AG04450 (cell line): ENCODE measurements around the gene CHRNG. TPM values are rescaled to one million over a fixed set of nuclear protein-coding genes. Genes with fewer than 3 reads are reported as not detected.
A peak's percentile ranks its signal among the peaks of the same experiment; 100 is the strongest.

Source experiments
- CTCF ChIA-PET: fragments of 300-600, 350-600 bp; formaldehyde crosslinking; extraction: SDS; loops from one replicate; lab custom pipeline; 2022; ENCODE audit warnings: antibody characterized with exemption, inconsistent platforms; lab: Charles Lee
- POLR2A ChIA-PET: fragments of 350-600 bp; formaldehyde crosslinking; extraction: SDS; loops from one replicate; lab custom pipeline; 2021; ENCODE audit warnings: antibody characterized with exemption, inconsistent platforms; lab: Yijun Ruan, JAX
- DNase-seq: peaks from one replicate; pipeline ENCODE4 v3.0.0-alpha.2; 2011; ENCODE audit warnings: low read depth, low spot score
- H3K27ac ChIP-seq: one replicate; pipeline ENCODE4 v1.5.1; 2012; ENCODE audit warnings: low read depth, low read length, control low read depth
- H3K27me3 ChIP-seq: one replicate; pipeline ENCODE4 v1.6.0; 2012; ENCODE audit warnings: low read length; ENCODE audit not compliant: control insufficient read depth, insufficient read depth
- H3K4me3 ChIP-seq: 2 replicates; pipeline ENCODE4 v1.5.1; 2011; ENCODE audit warnings: mild to moderate bottlenecking, low read depth, low read length, control low read depth
- H3K9me3 ChIP-seq: 2 replicates; pipeline ENCODE4 v1.5.1; 2012; ENCODE audit warnings: low read length; ENCODE audit not compliant: control insufficient read depth, insufficient read depth
- CTCF ChIP-seq: IDR thresholded peaks from 2 replicates; pipeline ENCODE4 v1.5.1; 2011; ENCODE audit warnings: low read depth, low read length, control low read depth, inconsistent platforms
- polyA plus RNA-seq: library from polyadenylated mRNA; depleted of rRNA; stranded (reverse); fragments of >200 nt; gene quantifications from 2 replicates; pipeline ENCODE4 v1.2.3, GENCODE V29; 2011

Gene CHRNG
- polyA plus RNA-seq, 1 experiment = not detected

- POLR2A ChIA-PET = no interaction called here
- no peak for DNase-seq
- no peak overlapping the region for H3K27ac ChIP-seq
- H3K9me3 ChIP-seq = peaks cover 8% of the 10 kb centered on the region
- H3K27me3 ChIP-seq = peaks cover 13% of the 10 kb centered on the region
- CTCF ChIA-PET = no interaction called here
- no peak overlapping the region for H3K4me3 ChIP-seq
- TF ChIP-seq CTCF = no peak
These were observed 3.5 kb upstream of the CHRNG start for GRCh38 chr2:232535761-232536530.

GRCh38 chr2:232537079-232537478 is 2.4 kb upstream of the CHRNG start:
- Histone ChIP-seq H3K27me3 (peaks cover 13% of the 10 kb centered on the region), H3K9me3 (peaks cover 8% of the 10 kb centered on the region), H3K4me3 (no peak overlapping the region), H3K27ac (no peak overlapping the region)
- peak; percentile 24 for TF ChIP-seq CTCF
- DNase-seq = no peak
- POLR2A ChIA-PET = no interaction called here
- CTCF ChIA-PET = interaction anchor here (1.6 kb wide), 1 partner anchor 15 kb away, joined by 3 read pairs; no protein-coding TSS in a partner anchor

- ChIA-PET CTCF (interaction anchor here (0.6 to 1.6 kb wide), 2 partner anchors 15 to 380 kb away, joined by 3 read pairs; no protein-coding TSS in a partner anchor), POLR2A (interaction anchor here (0.6 kb wide), 1 partner anchor 363 kb away, joined by 3 read pairs; no protein-coding TSS in a partner anchor)
- Histone ChIP-seq H3K27me3 (peaks cover 13% of the 10 kb centered on the region), H3K4me3 (no peak overlapping the region), H3K9me3 (peaks cover 8% of the 10 kb centered on the region), H3K27ac (no peak overlapping the region)
- no peak for TF ChIP-seq CTCF
- no peak for DNase-seq
These were observed 2.0 kb upstream of the CHRNG start for GRCh38 chr2:232537499-232537898.

DNA sequence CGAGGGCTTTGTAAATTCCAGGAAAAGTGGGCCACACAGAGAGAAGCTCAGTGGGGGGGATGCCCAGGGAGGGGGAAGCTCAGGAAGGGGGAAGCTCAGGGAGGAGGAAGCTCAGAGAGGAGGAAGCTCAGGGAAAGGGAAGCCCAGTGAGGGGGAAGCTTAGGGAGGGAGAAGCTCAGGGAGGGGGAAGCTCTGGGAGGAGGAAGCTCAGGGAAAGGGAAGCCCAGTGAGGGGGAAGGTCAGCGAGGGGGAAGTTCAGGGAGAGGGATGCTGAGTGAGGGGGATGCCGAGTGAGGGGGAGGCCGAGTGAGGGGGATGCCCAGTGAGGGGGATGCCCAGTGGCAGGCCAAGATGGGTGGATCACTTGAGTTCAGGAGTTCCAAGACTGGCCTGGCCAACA is 821 bp upstream of the CHRNG start:
- Histone ChIP-seq H3K27ac (no peak overlapping the region), H3K9me3 (peaks cover 8% of the 10 kb centered on the region), H3K4me3 (no peak overlapping the region), H3K27me3 (peaks cover 13% of the 10 kb centered on the region)
- ChIA-PET CTCF (interaction anchor here (1.3 kb wide), 1 partner anchor 18 kb away, joined by 9 read pairs; no protein-coding TSS in a partner anchor), POLR2A (no interaction called here)
- no peak for DNase-seq
- TF ChIP-seq CTCF = no peak

DNA sequence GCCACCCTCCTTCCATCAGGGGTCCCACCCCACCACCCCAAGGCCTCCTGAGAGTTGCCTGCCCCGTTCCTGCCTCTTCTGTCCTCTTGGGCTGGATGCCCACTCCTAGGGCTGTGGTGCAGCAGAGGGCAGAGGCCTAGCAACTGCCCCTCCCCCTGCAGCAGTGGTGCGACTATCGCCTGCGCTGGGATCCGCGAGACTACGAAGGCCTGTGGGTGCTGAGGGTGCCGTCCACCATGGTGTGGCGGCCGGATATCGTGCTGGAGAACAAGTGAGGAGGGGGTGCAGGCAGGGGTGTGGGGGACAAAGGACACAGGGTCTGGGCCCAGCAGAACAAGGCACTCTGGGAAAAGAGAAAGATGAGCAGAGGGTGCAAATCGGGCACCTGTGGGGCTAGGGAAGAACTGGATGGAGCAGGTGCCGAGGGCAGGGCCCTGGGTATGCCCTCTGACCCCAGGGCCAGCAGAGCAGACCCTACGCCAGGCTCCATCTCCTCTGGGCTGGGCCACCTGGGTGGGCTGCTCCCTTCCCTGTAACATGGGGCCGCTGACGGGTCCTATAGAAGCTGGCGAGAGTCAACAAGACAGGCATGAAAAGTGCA is 1.0 kb downstream of the CHRNG start:
- CTCF ChIA-PET = no interaction called here
- no peak overlapping the region for H3K4me3 ChIP-seq
- H3K27ac ChIP-seq = no peak overlapping the region
- POLR2A ChIA-PET = no interaction called here
- TF ChIP-seq CTCF = no peak
- DNase-seq = no peak
- peaks cover 10% of the 10 kb centered on the region for H3K27me3 ChIP-seq
- H3K9me3 ChIP-seq = peaks cover 8% of the 10 kb centered on the region
